Muscle layer of duodenum (tissue), 2 donors: ENCODE measurements around the gene FLAD1.

Source experiments
- H3K27ac ChIP-seq: one replicate; pipeline ENCODE4 v1.7.0; 2013; ENCODE audit warnings: mild to moderate bottlenecking, low read length
- H3K27me3 ChIP-seq: one replicate; pipeline ENCODE4 v1.7.0; 2013; ENCODE audit warnings: low read depth, mild to moderate bottlenecking, control low read depth, low read length
- H3K36me3 ChIP-seq, 2 donors: one replicate each; pipeline ENCODE4 v1.7.0; 2013; ENCODE audit warnings: low read length in 2 of 2, control low read depth in 1 of 2, mild to moderate bottlenecking in 1 of 2; ENCODE audit not compliant: insufficient read depth in 2 of 2, control insufficient read depth in 1 of 2
- H3K4me1 ChIP-seq, 2 donors: one replicate each; pipeline ENCODE4 v1.7.0; 2013; ENCODE audit warnings: low read length in 2 of 2, mild to moderate bottlenecking in 2 of 2, control low read depth in 1 of 2, moderate library complexity in 1 of 2; ENCODE audit not compliant: insufficient read depth in 2 of 2, control insufficient read depth in 1 of 2
- H3K4me3 ChIP-seq, 2 donors: one replicate each; pipeline ENCODE4 v1.7.0; 2013; ENCODE audit warnings: low read length in 2 of 2, low read depth in 1 of 2, mild to moderate bottlenecking in 1 of 2
- H3K9me3 ChIP-seq, 2 donors: one replicate each; pipeline ENCODE4 v1.7.0; 2013; ENCODE audit warnings: low read length in 2 of 2, control low read depth in 1 of 2, mild to moderate bottlenecking in 1 of 2; ENCODE audit not compliant: control insufficient read depth in 1 of 2
- donor health status: healthy.

FLAD1 gene

GRCh38 chr1:155038602-155039307, 55.6 kb downstream of the FLAD1 start:
- no peak overlapping the region for H3K4me3 ChIP-seq
- H3K27me3 ChIP-seq: no peaks in the 10 kb centered on the region
- H3K4me1 ChIP-seq: peaks cover 0 to 8% of the 10 kb centered on the region in 2 donors
- no peaks in the 10 kb centered on the region for H3K9me3 ChIP-seq
- no peaks in the 10 kb centered on the region for H3K36me3 ChIP-seq
- no peak overlapping the region for H3K27ac ChIP-seq

- Histone ChIP-seq H3K4me1 (peaks cover 0 to 8% of the 10 kb centered on the region in 2 donors), H3K4me3 (no peak overlapping the region), H3K9me3 (no peaks in the 10 kb centered on the region), H3K36me3 (no peaks in the 10 kb centered on the region), H3K27ac (no peak overlapping the region), H3K27me3 (no peaks in the 10 kb centered on the region)
These were observed 56.1 kb downstream of the FLAD1 start for GRCh38 chr1:155039308-155039669.

GRCh38 chr1:155040358-155041093, 57.4 kb downstream of the FLAD1 start:
- no peak overlapping the region for H3K27ac ChIP-seq
- no peaks in the 10 kb centered on the region for H3K27me3 ChIP-seq
- H3K4me1 ChIP-seq: peaks cover 4 to 8% of the 10 kb centered on the region in 2 donors
- no peak overlapping the region for H3K4me3 ChIP-seq
- H3K36me3 ChIP-seq: no peaks in the 10 kb centered on the region
- H3K9me3 ChIP-seq: no peaks in the 10 kb centered on the region
